Mammary epithelial cell (primary cell): ENCODE results near the gene MVB12A.

Experiments
- CTCF ChIP-seq, 2 donors: IDR thresholded peaks in 1 of 2; conservative IDR thresholded peaks in 1 of 2; 2 replicates each; pipeline ENCODE4 v1.5.1; 2011 to 2012; ENCODE audit warnings: inconsistent platforms in 2 of 2, low read length in 2 of 2, mild to moderate bottlenecking in 2 of 2, control low read depth in 1 of 2, low read depth in 1 of 2; ENCODE audit not compliant: insufficient read depth in 1 of 2; ENCODE audit errors: extremely low read depth in 1 of 2
- EZH2 ChIP-seq: IDR thresholded peaks from 2 replicates; pipeline ENCODE4 v1.6.1; 2012; ENCODE audit warnings: low read length, inconsistent platforms, borderline replicate concordance

DNA sequence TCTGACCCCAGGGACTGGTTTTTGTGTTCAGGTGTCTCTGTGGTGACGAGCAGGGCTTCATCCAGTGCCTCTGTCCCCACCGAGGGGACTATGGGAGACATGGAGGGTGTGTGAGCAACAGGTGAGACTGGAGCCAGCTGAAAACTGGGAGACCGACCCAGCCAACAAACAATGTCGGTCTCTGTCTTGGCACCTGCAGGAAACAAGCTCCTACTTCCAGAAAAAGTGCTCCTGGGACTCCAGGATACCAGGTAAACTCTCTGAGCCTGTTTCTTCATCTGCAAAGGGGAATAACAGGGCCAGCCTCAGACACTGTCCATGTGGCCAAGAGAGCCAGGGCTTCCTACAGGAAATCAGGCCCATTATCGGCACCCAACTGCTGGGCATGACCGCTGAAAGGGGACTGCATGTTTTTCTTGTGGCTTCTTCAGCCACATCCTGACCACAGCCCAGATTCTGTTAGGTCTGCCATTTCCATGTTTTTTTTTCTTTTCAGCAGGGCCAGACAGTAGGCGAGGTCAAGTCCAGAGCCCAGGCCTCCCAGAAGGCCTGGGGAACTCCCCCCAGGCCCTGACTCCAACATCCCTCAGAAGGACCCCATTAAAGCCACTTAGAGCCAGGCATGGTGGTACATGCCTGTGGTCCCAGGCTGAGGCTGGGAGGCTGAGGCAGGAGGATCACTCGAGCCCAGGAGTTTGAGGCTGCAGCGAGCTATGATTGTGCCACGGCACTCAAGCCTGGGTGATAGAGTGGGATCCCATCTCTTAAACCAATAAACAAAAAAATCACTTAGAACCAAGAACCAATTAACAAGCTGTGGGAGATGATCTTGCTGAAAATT, 13.6 kb upstream of the MVB12A start:
- TF ChIP-seq CTCF (conservative IDR thresholded peaks at IDR 0.05 in 1 of 2, IDR thresholded peaks at IDR 0.05 in 1 of 2; ENCODE audit: extremely low read depth in 1 of 2, insufficient read depth in 1 of 2, low read depth in 1 of 2, low read length in 2 of 2) (no peak), EZH2 (no peak)
